H1 (cell line): ENCODE data around the gene DOCK10.

Experiments used
- CTCF ChIP-seq, 3 experiments: IDR thresholded peaks; 1 replicate in 2 of 3; 2 replicates in 1 of 3; pipeline versions ENCODE4 v1.5.1 to v1.6.1; 2011; ENCODE audit warnings: low read length in 3 of 3, mild to moderate bottlenecking in 3 of 3, inconsistent platforms in 2 of 3, low read depth in 1 of 3, moderate library complexity in 1 of 3; ENCODE audit not compliant: insufficient read depth in 1 of 3; ENCODE audit errors: control extremely low read depth in 1 of 3
- EZH2 ChIP-seq: fragments of 200-600 bp; sonication (generic); IDR thresholded peaks from 2 replicates; pipeline ENCODE4 v1.7.1; 2012; ENCODE audit warnings: low read depth, mild to moderate bottlenecking, moderate library complexity, low read length, inconsistent platforms; ENCODE audit not compliant: severe bottlenecking
- HDAC6 ChIP-seq: IDR thresholded peaks from one replicate; pipeline ENCODE4 v1.7.1; 2012; ENCODE audit warnings: low read depth, mild to moderate bottlenecking, inconsistent platforms, low read length, moderate library complexity
- SP1 ChIP-seq: IDR thresholded peaks from 2 replicates; pipeline ENCODE4 v1.6.1; 2011; ENCODE audit warnings: low read depth, low read length

- no peak for TF ChIP-seq EZH2
- peak in 2 of 3 experiments; percentile 45 to 46; a peak in 2 of 4 replicates for TF ChIP-seq CTCF (IDR thresholded peaks at IDR 0.05; ENCODE audit: control extremely low read depth in 1 of 3, insufficient read depth in 1 of 3, low read depth in 1 of 3, low read length in 3 of 3)
- TF ChIP-seq SP1 = no peak
- no peak for TF ChIP-seq HDAC6
Observed at GRCh38 chr2:224749136-224749535, 293.1 kb downstream of the DOCK10 start.
